GM12878 (cell line): ENCODE data around the gene SPC24. TPM values are rescaled to one million over a fixed set of nuclear protein-coding genes. Genes with fewer than 3 reads are reported as not detected.

Source experiments
- ATAC-seq: fragments of 200-7000 bp; cut with Tn5 transposase; 3 replicates; pipeline ENCODE4 v1.9.1; 2020; ENCODE audit warnings: mild to moderate bottlenecking, moderate library complexity
- BruUV-seq: library from RNA; stranded (reverse); fragments of 400-500 nt; replicated peaks from 2 replicates; lab custom pipeline; 2021; lab: Mats Ljungman, UMichigan
- CTCF ChIA-PET: fragments of 300-600 bp; sonication (Branson Sonifier 250); formaldehyde crosslinking; extraction: SDS; loops from one replicate; lab custom pipeline; 2021; ENCODE audit warnings: inconsistent platforms; lab: Yijun Ruan, JAX
- POLR2A ChIA-PET: fragments of 350-600 bp; formaldehyde crosslinking; extraction: SDS; loops from one replicate; lab custom pipeline; 2021; ENCODE audit warnings: inconsistent platforms; lab: Charles Lee
- RAD21 ChIA-PET: fragments of 300-600 bp; sonication (Branson Sonifier 250); formaldehyde crosslinking; loops from one replicate; lab custom pipeline; 2023; ENCODE audit warnings: antibody characterized with exemption; ENCODE audit not compliant: unreplicated experiment; lab: Charles Lee
- SMC1A ChIA-PET: fragments of 300-600 bp; sonication (Branson Sonifier 250); formaldehyde crosslinking; loops from one replicate; lab custom pipeline; 2023; ENCODE audit not compliant: unreplicated experiment, uncharacterized antibody; lab: Charles Lee
- DNase-seq: peaks from one replicate; pipeline ENCODE4 v3.0.0-alpha.2; 2011; ENCODE audit warnings: low read depth, low spot score
- FAIRE-seq: peaks from 3 replicates; lab custom pipeline; 2011; peaks lifted over from hg19 to GRCh38; lab: Jason Lieb, UNC
- H2AFZ ChIP-seq: 2 replicates; pipeline ENCODE4 v1.6.0; 2011; ENCODE audit warnings: low read depth, low read length, control low read depth; ENCODE audit not compliant: control insufficient read depth
- H3K27ac ChIP-seq: 2 replicates; pipeline ENCODE4 v1.5.1; 2011; ENCODE audit warnings: control low read depth; ENCODE audit not compliant: control insufficient read depth, insufficient read depth
- H3K27me3 ChIP-seq, 2 experiments: replicated peaks in 1 of 2; 2 replicates each; pipeline versions ENCODE4 v1.6.0 to v1.6.1; 2011; ENCODE audit warnings: low read length in 1 of 2; ENCODE audit not compliant: control insufficient read depth in 2 of 2, insufficient read depth in 2 of 2
- H3K36me3 ChIP-seq, 2 experiments: 2 replicates each; pipeline ENCODE4 v1.5.1; 2011; ENCODE audit warnings: low read length in 1 of 2; ENCODE audit not compliant: control insufficient read depth in 2 of 2, insufficient read depth in 2 of 2
- H3K4me1 ChIP-seq: 2 replicates; pipeline ENCODE4 v1.6.1; 2011; ENCODE audit warnings: mild to moderate bottlenecking, low read length, moderate library complexity, mixed read lengths; ENCODE audit not compliant: control insufficient read depth, insufficient read depth
- H3K4me2 ChIP-seq: 2 replicates; pipeline ENCODE4 v1.6.0; 2011; ENCODE audit warnings: control low read depth; ENCODE audit not compliant: control insufficient read depth, insufficient read depth
- H3K4me3 ChIP-seq: fragments of 200-600 bp; sonication (generic); 2 replicates; pipeline ENCODE4 v1.5.1; 2016
- H3K79me2 ChIP-seq: 2 replicates; pipeline ENCODE4 v1.6.0; 2011; ENCODE audit warnings: low read length; ENCODE audit not compliant: control insufficient read depth, insufficient read depth
- H3K9ac ChIP-seq: 2 replicates; pipeline ENCODE4 v1.8.0; 2011; ENCODE audit warnings: low read length, control low read depth, mixed read lengths; ENCODE audit not compliant: control insufficient read depth, insufficient read depth
- H3K9me3 ChIP-seq: replicated peaks from 3 replicates; pipeline ENCODE4 v1.5.1; 2011; ENCODE audit warnings: mild to moderate bottlenecking, low read length; ENCODE audit not compliant: control insufficient read depth, insufficient read depth
- H4K20me1 ChIP-seq: 2 replicates; pipeline ENCODE4 v1.6.0; 2011; ENCODE audit not compliant: control insufficient read depth, insufficient read depth
- CBFB ChIP-seq: IDR thresholded peaks from 2 replicates; pipeline ENCODE4 v1.6.1; 2016; ENCODE audit warnings: antibody characterized with exemption, low read depth
- EGR1 ChIP-seq, 2 experiments: IDR thresholded peaks; 1 replicate in 1 of 2; 2 replicates in 1 of 2; pipeline ENCODE4 v1.6.1; 2011 to 2012; ENCODE audit warnings: low read depth in 2 of 2, low read length in 2 of 2, borderline replicate concordance in 1 of 2, mild to moderate bottlenecking in 1 of 2, moderate library complexity in 1 of 2
- IRF3 ChIP-seq: fragments of 450-650 bp; IDR thresholded peaks from 2 replicates; pipeline ENCODE4 v1.6.1; 2014; ENCODE audit warnings: mild to moderate bottlenecking
- PAX8 ChIP-seq: fragments of 450-650 bp; IDR thresholded peaks from 2 replicates; pipeline ENCODE4 v1.6.1; 2017; ENCODE audit warnings: mild to moderate bottlenecking, moderate library complexity
- POLR2AphosphoS2 ChIP-seq: IDR thresholded peaks from 2 replicates; pipeline ENCODE4 v1.6.1; 2011; ENCODE audit warnings: low read depth, mild to moderate bottlenecking, low read length, improper control_type of control experiment, moderate library complexity
- POLR2AphosphoS5 ChIP-seq: IDR thresholded peaks from 2 replicates; pipeline ENCODE4 v1.6.1; 2011; ENCODE audit warnings: mild to moderate bottlenecking, low read length, inconsistent platforms
- RBBP5 ChIP-seq: fragments of 200-600 bp; sonication (generic); conservative IDR thresholded peaks from 2 replicates; pipeline ENCODE4 v1.6.1; 2016
- RCOR1 ChIP-seq: conservative IDR thresholded peaks from 2 replicates; pipeline ENCODE4 v1.6.1; 2012; ENCODE audit warnings: low read depth, low read length, improper control_type of control experiment
- RUNX3 ChIP-seq: IDR thresholded peaks from 2 replicates; pipeline ENCODE4 v1.6.1; 2012; ENCODE audit warnings: low read length, inconsistent platforms
- SPI1 ChIP-seq: IDR thresholded peaks from 2 replicates; pipeline ENCODE4 v1.6.1; 2011; ENCODE audit warnings: low read depth, mild to moderate bottlenecking, low read length, moderate library complexity, borderline replicate concordance; ENCODE audit not compliant: insufficient read depth
- WRNIP1 ChIP-seq: IDR thresholded peaks from 2 replicates; pipeline ENCODE4 v1.6.1; 2011; ENCODE audit warnings: low read depth, low read length, improper control_type of control experiment, borderline replicate concordance
- ZBTB33 ChIP-seq: fragments of 450-650 bp; IDR thresholded peaks from 2 replicates; pipeline ENCODE4 v1.6.1; 2017; ENCODE audit warnings: mild to moderate bottlenecking
- ZNF207 ChIP-seq: fragments of 450-650 bp; IDR thresholded peaks from 2 replicates; pipeline ENCODE4 v1.6.1; 2014; ENCODE audit warnings: antibody characterized with exemption, mild to moderate bottlenecking, borderline replicate concordance
- ZZZ3 ChIP-seq: IDR thresholded peaks from 2 replicates; pipeline ENCODE4 v1.6.1; 2011; ENCODE audit warnings: low read depth; ENCODE audit not compliant: control insufficient read depth, insufficient read length
- WGBS: methylation state at CpG from one replicate; pipeline ENCODE4 v1.1.6; 2016; ENCODE audit warnings: low lambda C conversion rate; ENCODE audit not compliant: insufficient replicate concordance, insufficient coverage; ENCODE audit errors: missing lambda C conversion rate; 5-methylcytosine and 5-hydroxymethylcytosine counted together
- in situ Hi-C: fragments of 300-500 bp; cut with MboI; formaldehyde crosslinking; loops from 9 replicates; pipeline ENCODE4 v1.14.3; 2018; ENCODE audit warnings: mixed read lengths
- intact Hi-C: fragments of 100-400 bp; cut with micrococcal nuclease; formaldehyde crosslinking; loops from one replicate; pipeline ENCODE4 v1.14.2; 2022; ENCODE audit not compliant: unreplicated experiment
- polyA plus RNA-seq, 11 experiments: library from polyadenylated mRNA; depleted of rRNA in 4 of 11; unstranded in 6 of 11; stranded (reverse) in 5 of 11; fragments of >200 nt; fragmentation: Nextera tagmentation in 4 of 11; fragmentation: Illumina TruSeq in 1 of 11; extraction: Ambion mirVana in 4 of 11; extraction: Trizol in 1 of 11; gene quantifications; 1 replicate in 1 of 11; 2 replicates in 10 of 11; pipeline versions ENCODE4 v1.2.1 to v1.2.3, GENCODE V29; 2011 to 2016; ENCODE audit warnings: inconsistent platforms in 2 of 11, missing spikeins in 2 of 11, low read depth in 1 of 11
- total RNA-seq, 4 experiments: library from RNA; depleted of rRNA in 3 of 4; stranded (reverse); fragments of >200 nt in 3 of 4; fragmentation: Illumina TruSeq in 1 of 4; extraction: Trizol in 1 of 4; gene quantifications; 2 replicates each; pipeline versions ENCODE4 v1.2.1 to v1.2.3, GENCODE V29; 2013 to 2021
- TF ChIP-seq, protein P1 (sequence below): IDR thresholded peaks from 2 replicates; pipeline ENCODE4 v1.6.1; 2012; ENCODE audit warnings: low read depth, low read length, improper control_type of control experiment

SPC24 gene
- total and polyA plus RNA-seq, 10 of the 15 experiments (the other 5 are each of a cell fraction or from before 2014, with no cell fraction given), result 9.4 to 72.6 (median 40.7) TPM

GRCh38 chr19:11166281-11167142, 10.9 kb upstream of the SPC24 start (continued):
- no peak for TF ChIP-seq SPI1
- TF ChIP-seq RCOR1, result no peak

DNA sequence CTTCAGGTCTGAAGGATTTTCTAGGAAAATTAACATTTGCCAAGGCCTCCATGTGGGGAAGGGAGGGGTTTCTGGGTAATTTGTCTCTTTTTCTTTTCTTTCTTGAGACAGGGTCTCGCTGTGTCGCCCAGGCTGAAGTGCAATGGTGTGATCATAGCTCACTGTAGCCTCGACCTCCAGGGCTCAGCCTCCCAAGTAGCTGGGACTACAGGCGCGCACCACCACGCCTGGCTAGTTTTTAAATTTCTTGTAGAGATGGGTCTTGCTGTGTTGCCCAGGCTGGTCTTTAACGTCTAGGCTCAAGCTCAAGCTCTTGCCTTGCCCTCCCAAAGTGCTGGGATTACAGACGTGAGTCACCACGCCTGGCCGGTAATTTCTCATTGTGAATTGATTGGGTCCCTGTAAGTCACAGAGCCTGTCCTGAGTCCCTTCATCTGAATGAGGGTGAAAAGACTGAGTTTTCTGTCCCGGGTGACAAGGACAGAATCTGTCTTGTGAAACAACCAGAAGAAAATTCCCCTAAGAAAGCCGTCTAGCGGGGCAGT, 10.0 kb upstream of the SPC24 start:
- CTCF ChIA-PET, result no interaction called here
- H3K9ac ChIP-seq, result no peak overlapping the region
- in situ Hi-C loops, result no loop called here
- H3K4me2 ChIP-seq, result no peak overlapping the region
- BruUV-seq, result no TSS peak
- no peak overlapping the region for H2AFZ ChIP-seq
- FAIRE-seq, result no peak
- ATAC-seq, result no peak
- DNase-seq, result no peak
- no peak for TF ChIP-seq ZNF207
- TF ChIP-seq, protein P1, sequence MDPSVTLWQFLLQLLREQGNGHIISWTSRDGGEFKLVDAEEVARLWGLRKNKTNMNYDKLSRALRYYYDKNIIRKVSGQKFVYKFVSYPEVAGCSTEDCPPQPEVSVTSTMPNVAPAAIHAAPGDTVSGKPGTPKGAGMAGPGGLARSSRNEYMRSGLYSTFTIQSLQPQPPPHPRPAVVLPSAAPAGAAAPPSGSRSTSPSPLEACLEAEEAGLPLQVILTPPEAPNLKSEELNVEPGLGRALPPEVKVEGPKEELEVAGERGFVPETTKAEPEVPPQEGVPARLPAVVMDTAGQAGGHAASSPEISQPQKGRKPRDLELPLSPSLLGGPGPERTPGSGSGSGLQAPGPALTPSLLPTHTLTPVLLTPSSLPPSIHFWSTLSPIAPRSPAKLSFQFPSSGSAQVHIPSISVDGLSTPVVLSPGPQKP, result no peak
- no peak for TF ChIP-seq WRNIP1
- no peak for TF ChIP-seq IRF3
- no peak for TF ChIP-seq SPI1
- TF ChIP-seq CBFB, result no peak
- TF ChIP-seq EGR1 (IDR thresholded peaks at IDR 0.05; ENCODE audit: borderline replicate concordance in 1 of 2, low read depth in 2 of 2, low read length in 2 of 2), result no peak
- TF ChIP-seq POLR2AphosphoS5, result no peak
- TF ChIP-seq RBBP5, result no peak
- TF ChIP-seq RUNX3, result no peak
- no peak for TF ChIP-seq ZBTB33
- TF ChIP-seq ZZZ3, result no peak
- TF ChIP-seq PAX8, result no peak
- TF ChIP-seq POLR2AphosphoS2, result no peak
- TF ChIP-seq, all 136 proteins: peak for 0
- intact Hi-C loops, result no loop called here
- H3K79me2 ChIP-seq, result no peaks in the 10 kb centered on the region
- no peaks in the 10 kb centered on the region for H4K20me1 ChIP-seq
- WGBS, result 67% methylated on average over 13 of the region's 13 CpGs
- SMC1A ChIA-PET, result interaction anchor here (0.5 to 1.6 kb wide), 2 partner anchors 9 to 1326 kb away, joined by 3 read pairs; no protein-coding TSS in a partner anchor
- no peak overlapping the region for H3K27ac ChIP-seq
- H3K4me1 ChIP-seq, result no peaks in the 10 kb centered on the region
- RAD21 ChIA-PET, result no interaction called here
- no peaks in the 10 kb centered on the region for H3K27me3 ChIP-seq
- H3K4me3 ChIP-seq, result no peak overlapping the region
- peaks cover 0 to 2% of the 10 kb centered on the region in 2 experiments; a peak in 2 of 4 replicates for H3K36me3 ChIP-seq
- no peaks in the 10 kb centered on the region for H3K9me3 ChIP-seq
- POLR2A ChIA-PET, result no interaction called here
